ENCODE results near the gene KIAA1217. TPM values are rescaled to one million over a fixed set of nuclear protein-coding genes. Genes with fewer than 3 reads are reported as not detected.

The KIAA1217 gene
- total RNA-seq, 1 experiment from 2014 or later: 23.4 TPM

- H3K9me3 Mint-ChIP-seq: no peaks in the 10 kb centered on the region
- no peaks in the 10 kb centered on the region; the same call in 1 of the 2 replicates for H3K27me3 Mint-ChIP-seq (ENCODE audit: low read depth)
- ChIA-PET CTCF (no interaction called here), POLR2A (no interaction called here)
- DNase-seq (ENCODE audit: low spot score): no peak
- TF ChIP-seq HMGXB4 (CRISPR knock-in tag; IDR thresholded peaks at IDR 0.05): no peak
- no peak for ATAC-seq
- no peak overlapping the region for H3K4me3 Mint-ChIP-seq
- no peak overlapping the region for H3K27ac Mint-ChIP-seq
- peaks cover 26% of the 10 kb centered on the region for H3K4me1 Mint-ChIP-seq
- H3K36me3 Mint-ChIP-seq: peaks cover 5% of the 10 kb centered on the region; the same call in 1 of the 2 replicates
These were observed 341.7 kb downstream of the KIAA1217 start for GRCh38 chr10:24550680-24551079.

- Mint-ChIP-seq H3K4me1 (peaks cover 26% of the 10 kb centered on the region), H3K9me3 (no peaks in the 10 kb centered on the region), H3K4me3 (no peak overlapping the region), H3K36me3 (peaks cover under 1% of the 10 kb centered on the region; the same call in 1 of the 2 replicates), H3K27me3 (ENCODE audit: low read depth) (no peaks in the 10 kb centered on the region; the same call in 1 of the 2 replicates), H3K27ac (no peak overlapping the region)
- DNase-seq (ENCODE audit: low spot score): no peak
- ChIA-PET CTCF (interaction anchor here (1.7 kb wide), 1 partner anchor 33 kb away, joined by 7 read pairs; no protein-coding TSS in a partner anchor), POLR2A (no interaction called here)
- ATAC-seq: no peak
- TF ChIP-seq PREB (CRISPR knock-in tag; IDR thresholded peaks at IDR 0.05; ENCODE audit: borderline replicate concordance): no peak
- TF ChIP-seq ATF1 (CRISPR knock-in tag; IDR thresholded peaks at IDR 0.05): no peak
- TF ChIP-seq STAT6 (CRISPR knock-in tag; conservative IDR thresholded peaks at IDR 0.05; ENCODE audit: low read depth): no peak
- no peak for TF ChIP-seq EMX1 (CRISPR knock-in tag; IDR thresholded peaks at IDR 0.05)
- TF ChIP-seq CREB1 (CRISPR knock-in tag; IDR thresholded peaks at IDR 0.05): no peak
- no peak for TF ChIP-seq ZNF121 (CRISPR knock-in tag; IDR thresholded peaks at IDR 0.05)
- TF ChIP-seq HMGA2 (CRISPR knock-in tag; IDR thresholded peaks at IDR 0.05): no peak
- TF ChIP-seq ZNF425 (CRISPR knock-in tag; conservative IDR thresholded peaks at IDR 0.05): no peak
- TF ChIP-seq SMAD3 (CRISPR knock-in tag; IDR thresholded peaks at IDR 0.05; ENCODE audit: borderline replicate concordance): no peak
- TF ChIP-seq SOX15 (CRISPR knock-in tag; IDR thresholded peaks at IDR 0.05): no peak
- no peak for TF ChIP-seq ARID4B (CRISPR knock-in tag; IDR thresholded peaks at IDR 0.05; ENCODE audit: borderline replicate concordance)
These were observed 342.2 kb downstream of the KIAA1217 start for GRCh38 chr10:24551161-24551560.
